Endothelial cell of umbilical vein (primary cell): ENCODE data around the gene PLEKHM2. TPM values are rescaled to one million over a fixed set of nuclear protein-coding genes. Genes with fewer than 3 reads are reported as not detected.

Source experiments
- BruUV-seq: library from RNA; stranded (reverse); fragments of 400-500 nt; replicated peaks from 2 replicates; lab custom pipeline; 2021; lab: Mats Ljungman, UMichigan
- CTCF ChIA-PET: fragments of 300-600, 350-600 bp; sonication (Branson Sonifier 250); formaldehyde crosslinking; loops from one replicate; lab custom pipeline; 2021; ENCODE audit warnings: antibody characterized with exemption, inconsistent platforms; lab: Charles Lee
- POLR2A ChIA-PET: fragments of 300-600, 350-600 bp; sonication (Branson Sonifier 250); formaldehyde crosslinking; loops from one replicate; lab custom pipeline; 2021; ENCODE audit warnings: antibody characterized with exemption, inconsistent platforms; lab: Charles Lee
- DNase-seq: peaks from one replicate; pipeline ENCODE4 v3.0.0-alpha.2; 2011; ENCODE audit warnings: low read depth, low spot score
- FAIRE-seq: peaks from 2 replicates; lab custom pipeline; 2011; peaks lifted over from hg19 to GRCh38; lab: Jason Lieb, UNC
- H2AFZ ChIP-seq: 2 replicates; pipeline ENCODE4 v1.6.0; 2012; ENCODE audit warnings: low read depth, low read length, control low read depth, inconsistent platforms
- H3K27ac ChIP-seq: 2 replicates; pipeline ENCODE4 v1.5.1; 2011; ENCODE audit warnings: low read depth, mild to moderate bottlenecking, control low read depth, low read length, moderate library complexity; ENCODE audit not compliant: insufficient read depth
- H3K27me3 ChIP-seq, 2 experiments: 2 replicates each; pipeline versions ENCODE4 v1.6.0 to v1.6.1; 2011; ENCODE audit warnings: low read length in 2 of 2, mixed read lengths in 1 of 2; ENCODE audit not compliant: control insufficient read depth in 2 of 2, insufficient read depth in 2 of 2
- H3K36me3 ChIP-seq, 2 experiments: 2 replicates in 1 of 2; 3 replicates in 1 of 2; pipeline ENCODE4 v1.5.1; 2011; ENCODE audit warnings: low read length in 2 of 2, mild to moderate bottlenecking in 1 of 2, moderate library complexity in 1 of 2; ENCODE audit not compliant: control insufficient read depth in 2 of 2, insufficient read depth in 2 of 2; ENCODE audit errors: extremely low read depth in 1 of 2
- H3K4me1 ChIP-seq: 3 replicates; pipeline ENCODE4 v1.5.1; 2011; ENCODE audit warnings: mild to moderate bottlenecking, low read length; ENCODE audit not compliant: control insufficient read depth, insufficient read depth; ENCODE audit errors: extremely low read depth
- H3K4me2 ChIP-seq: 2 replicates; pipeline ENCODE4 v1.6.1; 2011; ENCODE audit warnings: low read length, control low read depth, mixed read lengths; ENCODE audit not compliant: insufficient read depth
- H3K4me3 ChIP-seq, 3 experiments: fragments of 200-600 bp in 1 of 3; sonication (generic), shearing (Covaris generic) in 1 of 3; replicated peaks in 1 of 3; 2 replicates each; pipeline ENCODE4 v1.5.1; 2011 to 2016; ENCODE audit warnings: control low read depth in 3 of 3, low read length in 3 of 3, mild to moderate bottlenecking in 2 of 3, inconsistent platforms in 1 of 3, low read depth in 1 of 3, moderate library complexity in 1 of 3; ENCODE audit not compliant: insufficient read depth in 1 of 3
- H3K79me2 ChIP-seq: 2 replicates; pipeline ENCODE4 v1.6.0; 2012; ENCODE audit warnings: low read length, inconsistent platforms; ENCODE audit not compliant: control insufficient read depth, insufficient read depth
- H3K9ac ChIP-seq: replicated peaks from 2 replicates; pipeline ENCODE3; 2011; ENCODE audit warnings: low read length, control low read depth; ENCODE audit not compliant: insufficient read depth; ENCODE audit errors: extremely low read depth
- H3K9me1 ChIP-seq: replicated peaks from 3 replicates; pipeline ENCODE4 v1.6.0; 2011; ENCODE audit warnings: mild to moderate bottlenecking, low read length; ENCODE audit not compliant: control insufficient read depth, insufficient read depth; ENCODE audit errors: extremely low read depth
- H3K9me3 ChIP-seq: replicated peaks from 2 replicates; pipeline ENCODE4 v1.5.1; 2012; ENCODE audit warnings: low read length, inconsistent platforms; ENCODE audit not compliant: control insufficient read depth, insufficient read depth
- H4K20me1 ChIP-seq: replicated peaks from 2 replicates; pipeline ENCODE3; 2011; ENCODE audit warnings: mild to moderate bottlenecking, low read length; ENCODE audit not compliant: control insufficient read depth, insufficient read depth; ENCODE audit errors: extremely low read depth
- FOS ChIP-seq: IDR thresholded peaks from 2 replicates; pipeline ENCODE4 v1.6.1; 2011; ENCODE audit warnings: mild to moderate bottlenecking, low read length, moderate library complexity, borderline replicate concordance; ENCODE audit not compliant: insufficient read depth
- JUN ChIP-seq: IDR thresholded peaks from 2 replicates; pipeline ENCODE4 v1.6.1; 2011; ENCODE audit warnings: borderline replicate concordance, low read depth; ENCODE audit not compliant: insufficient read length, insufficient read depth
- POLR2AphosphoS5 ChIP-seq: IDR thresholded peaks from 2 replicates; pipeline ENCODE4 v1.6.1; 2012; ENCODE audit warnings: low read depth, mild to moderate bottlenecking, control low read depth, low read length, moderate library complexity; ENCODE audit not compliant: insufficient read depth
- dilution Hi-C: fragments of 300-500 bp; cut with MboI; formaldehyde crosslinking; loops from one replicate; pipeline ENCODE4 v1.15.0; 2019; ENCODE audit warnings: low sequenced_read_pairs; ENCODE audit not compliant: extremely low pct_ligation_motif_present
- intact Hi-C: fragments of 100-400 bp; cut with micrococcal nuclease; formaldehyde crosslinking; loops from one replicate; pipeline ENCODE4 v1.10.0; 2022
- polyA plus RNA-seq, 4 experiments: library from polyadenylated mRNA; depleted of rRNA in 3 of 4; stranded (reverse) in 3 of 4; unstranded in 1 of 4; fragments of >200 nt; gene quantifications; 2 replicates each; pipeline versions ENCODE4 v1.2.1 to v1.2.3, GENCODE V29; 2011 to 2012; ENCODE audit warnings: missing spikeins in 1 of 4
- total RNA-seq: library from RNA; stranded (reverse); gene quantifications from 2 replicates; pipeline ENCODE4 v1.2.3, GENCODE V29; 2021
- TF ChIP-seq, protein P1 (sequence below), 2 donors: IDR thresholded peaks; 1 replicate in 1 of 2; 2 replicates in 1 of 2; pipeline ENCODE4 v1.5.1; 2011; ENCODE audit warnings: low read length in 2 of 2, mild to moderate bottlenecking in 2 of 2, moderate library complexity in 2 of 2, control low read depth in 1 of 2, inconsistent platforms in 1 of 2, low read depth in 1 of 2; ENCODE audit not compliant: insufficient read depth in 1 of 2; ENCODE audit errors: extremely low read depth in 1 of 2

PLEKHM2 gene
- total and polyA plus RNA-seq, 2 donors (not counting 3 experiments of a cell fraction or from before 2014, with no cell fraction given) = 60.6 to 67.5 TPM

DNA sequence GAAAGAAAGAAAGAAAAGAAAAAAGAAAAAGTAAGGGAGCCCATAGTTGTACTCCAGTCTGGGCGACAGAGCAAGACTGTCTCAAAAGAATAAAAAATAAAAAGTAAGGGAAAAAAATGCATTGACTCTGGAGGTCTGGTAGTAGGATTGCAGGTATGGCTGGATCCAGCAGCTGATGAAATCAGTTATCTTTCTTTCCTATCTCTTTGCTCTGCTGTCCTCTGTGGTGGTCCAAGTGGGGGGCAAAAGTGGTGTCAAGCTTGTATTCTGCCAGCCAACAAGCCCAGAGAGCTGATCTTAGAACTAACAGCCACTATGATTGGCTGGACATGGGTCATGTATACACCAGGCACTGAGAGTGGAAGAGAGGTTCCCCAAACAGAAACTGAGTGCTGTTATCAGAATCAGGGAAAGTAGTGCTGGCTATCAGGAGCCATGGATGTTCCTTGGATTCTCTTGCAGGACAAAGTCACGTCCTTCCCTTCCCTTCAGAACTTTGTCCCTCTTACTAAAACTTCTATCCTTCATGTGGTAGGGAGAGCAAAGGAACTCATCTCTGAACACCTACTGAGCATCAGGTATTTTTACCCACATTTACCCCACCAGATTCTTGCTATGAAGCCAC is 71.0 kb downstream of the PLEKHM2 start:
- H4K20me1 ChIP-seq = no peaks in the 10 kb centered on the region
- no peak overlapping the region for H2AFZ ChIP-seq
- H3K4me2 ChIP-seq = no peak overlapping the region
- no peaks in the 10 kb centered on the region for H3K9me3 ChIP-seq
- DNase-seq (no peak), FAIRE-seq (peak; percentile 46)
- no peaks in the 10 kb centered on the region for H3K27me3 ChIP-seq
- POLR2A ChIA-PET = interaction anchor here (0.6 kb wide), 1 partner anchor 320 kb away, joined by 5 read pairs; no protein-coding TSS in a partner anchor
- peaks cover 35% of the 10 kb centered on the region for H3K4me1 ChIP-seq
- intact Hi-C loops = no loop called here
- no peak overlapping the region for H3K4me3 ChIP-seq
- H3K36me3 ChIP-seq = no peaks in the 10 kb centered on the region
- TF ChIP-seq POLR2AphosphoS5 (no peak), JUN (no peak), FOS (no peak)
- TF ChIP-seq, protein P1, sequence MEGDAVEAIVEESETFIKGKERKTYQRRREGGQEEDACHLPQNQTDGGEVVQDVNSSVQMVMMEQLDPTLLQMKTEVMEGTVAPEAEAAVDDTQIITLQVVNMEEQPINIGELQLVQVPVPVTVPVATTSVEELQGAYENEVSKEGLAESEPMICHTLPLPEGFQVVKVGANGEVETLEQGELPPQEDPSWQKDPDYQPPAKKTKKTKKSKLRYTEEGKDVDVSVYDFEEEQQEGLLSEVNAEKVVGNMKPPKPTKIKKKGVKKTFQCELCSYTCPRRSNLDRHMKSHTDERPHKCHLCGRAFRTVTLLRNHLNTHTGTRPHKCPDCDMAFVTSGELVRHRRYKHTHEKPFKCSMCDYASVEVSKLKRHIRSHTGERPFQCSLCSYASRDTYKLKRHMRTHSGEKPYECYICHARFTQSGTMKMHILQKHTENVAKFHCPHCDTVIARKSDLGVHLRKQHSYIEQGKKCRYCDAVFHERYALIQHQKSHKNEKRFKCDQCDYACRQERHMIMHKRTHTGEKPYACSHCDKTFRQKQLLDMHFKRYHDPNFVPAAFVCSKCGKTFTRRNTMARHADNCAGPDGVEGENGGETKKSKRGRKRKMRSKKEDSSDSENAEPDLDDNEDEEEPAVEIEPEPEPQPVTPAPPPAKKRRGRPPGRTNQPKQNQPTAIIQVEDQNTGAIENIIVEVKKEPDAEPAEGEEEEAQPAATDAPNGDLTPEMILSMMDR (IDR thresholded peaks at IDR 0.05; ENCODE audit: extremely low read depth in 1 of 2, insufficient read depth in 1 of 2, low read depth in 1 of 2, low read length in 2 of 2) = no peak
- H3K27ac ChIP-seq = no peak overlapping the region
- no peak overlapping the region for H3K9ac ChIP-seq
- dilution Hi-C loops = no loop called here
- no TSS peak for BruUV-seq
- CTCF ChIA-PET = no interaction called here
- peaks cover 18% of the 10 kb centered on the region for H3K79me2 ChIP-seq
- H3K9me1 ChIP-seq = no peaks in the 10 kb centered on the region
